ENCODE data around the gene FGFBP2. TPM values are rescaled to one million over a fixed set of nuclear protein-coding genes. Genes with fewer than 3 reads are reported as not detected.

The FGFBP2 gene, protein sequence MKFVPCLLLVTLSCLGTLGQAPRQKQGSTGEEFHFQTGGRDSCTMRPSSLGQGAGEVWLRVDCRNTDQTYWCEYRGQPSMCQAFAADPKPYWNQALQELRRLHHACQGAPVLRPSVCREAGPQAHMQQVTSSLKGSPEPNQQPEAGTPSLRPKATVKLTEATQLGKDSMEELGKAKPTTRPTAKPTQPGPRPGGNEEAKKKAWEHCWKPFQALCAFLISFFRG
- total RNA-seq (0.74 TPM), polyA plus RNA-seq (2.4 TPM)

DNA sequence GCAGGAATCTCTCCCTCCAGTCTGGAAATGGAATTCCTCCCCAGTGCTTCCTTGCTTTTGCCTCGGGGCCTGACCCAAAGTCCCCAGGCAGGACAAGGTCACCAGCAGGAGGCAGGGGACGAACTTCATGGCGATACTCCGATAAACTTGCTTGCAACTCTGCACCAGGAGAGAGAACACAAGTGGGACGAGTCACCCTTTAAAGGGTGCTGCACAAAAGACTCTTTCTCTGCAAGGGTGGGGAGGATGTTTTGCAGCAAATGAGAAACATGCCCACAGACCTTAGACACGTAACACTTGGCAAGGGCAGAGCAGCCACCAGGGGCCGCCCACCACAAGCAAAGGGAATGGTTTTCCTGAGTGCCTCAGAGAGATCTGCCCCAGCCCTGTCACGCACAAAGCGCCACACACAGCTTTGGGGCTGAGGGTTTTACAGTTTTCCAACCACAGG is at the start of gene FGFBP2:
FGFBP2 (minus strand) TSS at position 175 of the 451 bp plus-strand sequence; CDS start at position 129, 46 bp downstream.
- no peak within 1 kb of the TSS for H3K4me3 ChIP-seq (ENCODE audit: low read depth, low read length)
- no peak for DNase-seq (ENCODE audit: extremely low spot score)
- 41% methylated on average over 9 of the region's 9 CpGs for WGBS
- no peaks in the 10 kb centered on the region for H3K4me1 ChIP-seq (ENCODE audit: insufficient read depth)
- no peak within 1 kb of the TSS for H3K27ac ChIP-seq (ENCODE audit: low read depth)
- no peaks in the 10 kb centered on the region for H3K36me3 ChIP-seq (ENCODE audit: insufficient read depth)

DNA sequence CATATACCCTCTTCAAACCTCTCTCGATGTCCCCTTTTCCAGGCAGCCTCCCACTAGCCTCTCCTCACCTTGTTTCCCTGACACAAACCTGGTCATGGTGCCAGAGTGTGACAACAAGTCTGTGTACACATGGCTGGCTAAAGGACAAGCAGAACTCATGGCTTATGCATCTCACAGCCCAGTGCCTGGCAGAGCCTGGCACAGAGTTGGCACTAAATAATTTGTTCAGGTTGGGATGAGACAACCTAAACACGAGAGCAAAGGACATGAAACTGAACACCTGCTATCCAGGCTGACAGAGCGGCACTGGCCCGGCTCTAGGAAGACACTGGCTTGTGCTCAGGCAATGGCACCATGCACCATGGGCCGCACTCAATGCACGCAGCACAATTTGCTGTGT is 48.2 kb upstream of the FGFBP2 start:
- Histone ChIP-seq H3K4me3 (ENCODE audit: low read depth, low read length) (no peak overlapping the region), H3K36me3 (ENCODE audit: insufficient read depth) (no peaks in the 10 kb centered on the region), H3K4me1 (ENCODE audit: insufficient read depth) (no peaks in the 10 kb centered on the region), H3K27ac (ENCODE audit: low read depth) (no peak overlapping the region)
- no peak for DNase-seq (ENCODE audit: extremely low spot score)
- 90% methylated on average over 6 of the region's 6 CpGs for WGBS

DNA sequence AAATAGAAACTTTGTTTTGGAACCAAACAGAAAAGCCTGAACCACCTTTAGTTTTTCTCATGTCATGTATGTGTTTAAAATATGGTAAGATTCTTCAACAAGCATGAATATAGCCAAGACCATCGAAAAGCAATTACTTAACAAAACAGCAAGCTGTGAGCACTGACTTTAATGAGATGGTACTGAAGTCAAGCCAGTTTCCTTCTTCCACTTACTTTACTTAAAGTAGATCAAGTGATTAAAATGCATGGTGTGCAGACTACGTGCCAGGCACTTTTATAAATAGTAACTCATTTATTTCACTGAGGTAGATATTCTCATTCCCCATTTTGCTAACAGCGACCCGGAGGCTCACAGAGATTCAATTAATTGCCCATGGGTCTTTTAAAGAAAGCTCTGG is 46.2 kb upstream of the FGFBP2 start:
- Histone ChIP-seq H3K4me3 (ENCODE audit: low read depth, low read length) (no peak overlapping the region), H3K27ac (ENCODE audit: low read depth) (no peak overlapping the region), H3K4me1 (ENCODE audit: insufficient read depth) (no peaks in the 10 kb centered on the region), H3K36me3 (ENCODE audit: insufficient read depth) (no peaks in the 10 kb centered on the region)
- no peak for DNase-seq (ENCODE audit: extremely low spot score)
- WGBS = 87% methylated on average over 4 of the region's 4 CpGs

DNA sequence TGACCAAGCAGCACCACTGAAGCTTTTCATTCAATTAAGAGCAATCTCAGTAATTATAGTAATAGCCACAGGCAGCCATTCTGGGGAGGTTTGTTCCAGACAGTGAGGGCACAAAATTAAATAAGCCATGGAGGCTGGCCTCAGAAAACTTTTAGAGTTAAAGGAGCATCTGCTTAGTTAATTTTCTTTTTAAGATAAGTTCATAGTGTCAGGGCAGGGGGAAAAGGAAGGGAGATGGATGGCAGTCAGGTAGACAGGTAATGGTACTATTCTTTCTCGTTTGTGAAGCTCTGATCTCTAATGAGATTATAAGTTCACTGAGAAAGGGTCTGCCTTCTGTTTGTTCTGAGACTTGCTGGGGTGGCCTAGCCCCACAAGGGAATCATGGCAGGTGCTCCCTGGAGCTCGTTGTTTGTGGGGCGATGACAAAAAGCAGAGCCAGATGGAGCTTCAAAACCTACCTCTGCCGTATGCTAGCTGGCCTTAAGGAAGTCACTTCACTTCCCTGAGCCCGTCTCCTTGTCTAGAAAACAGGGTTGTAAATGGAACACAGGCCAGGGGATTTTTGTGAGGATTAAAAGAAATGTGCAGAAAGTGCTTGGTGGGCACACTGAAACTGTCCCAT is 44.6 kb upstream of the FGFBP2 start:
- 74% methylated on average over 5 of the region's 5 CpGs for WGBS
- Histone ChIP-seq H3K36me3 (ENCODE audit: insufficient read depth) (no peaks in the 10 kb centered on the region), H3K4me3 (ENCODE audit: low read depth, low read length) (no peak overlapping the region), H3K4me1 (ENCODE audit: insufficient read depth) (no peaks in the 10 kb centered on the region), H3K27ac (ENCODE audit: low read depth) (no peak overlapping the region)
- no peak for DNase-seq (ENCODE audit: extremely low spot score)

DNA sequence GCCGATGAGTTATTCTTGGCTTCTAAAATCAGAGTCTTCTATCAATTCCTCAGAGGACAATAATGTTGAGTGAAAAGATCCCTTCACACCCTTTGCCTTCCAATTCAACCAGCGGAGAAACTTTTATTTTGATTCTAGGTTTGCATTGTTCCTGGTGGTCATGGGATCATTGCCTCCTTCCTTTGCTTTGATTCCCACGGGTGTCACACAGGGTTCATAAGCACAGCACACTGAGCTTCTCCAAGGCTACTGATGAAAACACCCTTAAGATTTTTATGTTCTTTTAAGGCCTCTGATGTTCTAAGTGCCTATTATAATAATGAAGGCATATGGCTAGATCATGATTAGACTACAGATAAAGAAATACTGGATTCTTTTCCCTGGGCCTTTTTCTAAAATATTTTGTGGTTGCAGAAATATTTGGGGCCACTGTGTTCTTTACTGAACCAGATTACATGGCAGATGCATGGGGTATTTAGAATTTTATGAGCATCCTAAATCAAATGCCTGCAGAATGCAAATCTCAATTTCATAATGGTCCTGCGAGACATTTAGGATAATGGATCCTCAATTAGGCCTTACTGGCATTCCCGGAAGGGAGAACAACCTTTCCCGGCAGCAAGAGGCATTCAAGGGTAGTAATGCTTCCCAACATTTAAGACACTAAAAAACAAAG is 43.9 kb upstream of the FGFBP2 start:
- Histone ChIP-seq H3K27ac (ENCODE audit: low read depth) (no peak overlapping the region), H3K36me3 (ENCODE audit: insufficient read depth) (no peaks in the 10 kb centered on the region), H3K4me1 (ENCODE audit: insufficient read depth) (no peaks in the 10 kb centered on the region), H3K4me3 (ENCODE audit: low read depth, low read length) (no peak overlapping the region)
- no peak for DNase-seq (ENCODE audit: extremely low spot score)
- WGBS = 83% methylated on average over 6 of the region's 6 CpGs

DNA sequence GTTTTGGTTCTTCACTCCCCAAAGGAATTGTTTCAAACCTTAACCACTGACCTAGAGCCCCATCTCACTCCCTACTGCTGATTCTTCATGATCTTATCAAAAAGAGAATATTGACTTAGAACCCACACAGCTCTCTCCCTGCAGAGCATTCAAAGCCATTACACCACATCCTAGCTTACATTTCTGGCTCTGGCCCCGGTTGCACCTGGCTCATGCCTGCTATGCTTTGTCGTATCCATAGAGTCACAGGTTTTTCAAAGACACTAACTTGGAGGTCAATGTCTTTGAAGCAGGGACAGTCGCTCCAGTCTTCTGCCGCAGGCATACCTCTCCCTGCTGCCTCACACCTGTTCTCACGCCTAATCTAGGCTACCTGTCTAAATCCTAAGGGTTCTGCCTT is 42.7 kb upstream of the FGFBP2 start:
- WGBS = 90% methylated on average over 5 of the region's 5 CpGs
- Histone ChIP-seq H3K27ac (ENCODE audit: low read depth) (no peak overlapping the region), H3K4me3 (ENCODE audit: low read depth, low read length) (no peak overlapping the region), H3K4me1 (ENCODE audit: insufficient read depth) (no peaks in the 10 kb centered on the region), H3K36me3 (ENCODE audit: insufficient read depth) (no peaks in the 10 kb centered on the region)
- DNase-seq (ENCODE audit: extremely low spot score) = no peak

DNA sequence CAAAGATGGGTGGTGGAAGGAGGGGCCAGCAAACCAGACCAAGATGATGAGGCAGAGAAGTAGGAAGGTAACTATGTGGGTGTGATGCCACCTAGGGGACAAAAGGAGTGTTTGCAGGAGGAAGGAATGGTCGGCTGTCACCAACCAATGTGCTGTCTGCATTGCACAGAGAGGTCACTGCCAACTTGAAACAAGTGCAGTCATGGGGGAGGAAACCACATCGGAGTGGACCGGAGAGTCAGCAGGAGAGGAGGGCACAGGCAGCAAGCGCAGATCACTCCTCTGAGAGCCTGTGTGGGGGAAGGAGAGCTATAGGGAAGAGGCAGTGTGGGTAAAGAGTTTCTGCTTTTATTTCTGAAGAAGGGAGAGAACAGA is 38.5 kb upstream of the FGFBP2 start:
- peak; percentile 26 for DNase-seq (ENCODE audit: extremely low spot score)
- Histone ChIP-seq H3K4me3 (ENCODE audit: low read depth, low read length) (no peak overlapping the region), H3K27ac (ENCODE audit: low read depth) (no peak overlapping the region), H3K36me3 (ENCODE audit: insufficient read depth) (no peaks in the 10 kb centered on the region), H3K4me1 (ENCODE audit: insufficient read depth) (no peaks in the 10 kb centered on the region)
- 9% methylated on average over 4 of the region's 4 CpGs for WGBS

DNA sequence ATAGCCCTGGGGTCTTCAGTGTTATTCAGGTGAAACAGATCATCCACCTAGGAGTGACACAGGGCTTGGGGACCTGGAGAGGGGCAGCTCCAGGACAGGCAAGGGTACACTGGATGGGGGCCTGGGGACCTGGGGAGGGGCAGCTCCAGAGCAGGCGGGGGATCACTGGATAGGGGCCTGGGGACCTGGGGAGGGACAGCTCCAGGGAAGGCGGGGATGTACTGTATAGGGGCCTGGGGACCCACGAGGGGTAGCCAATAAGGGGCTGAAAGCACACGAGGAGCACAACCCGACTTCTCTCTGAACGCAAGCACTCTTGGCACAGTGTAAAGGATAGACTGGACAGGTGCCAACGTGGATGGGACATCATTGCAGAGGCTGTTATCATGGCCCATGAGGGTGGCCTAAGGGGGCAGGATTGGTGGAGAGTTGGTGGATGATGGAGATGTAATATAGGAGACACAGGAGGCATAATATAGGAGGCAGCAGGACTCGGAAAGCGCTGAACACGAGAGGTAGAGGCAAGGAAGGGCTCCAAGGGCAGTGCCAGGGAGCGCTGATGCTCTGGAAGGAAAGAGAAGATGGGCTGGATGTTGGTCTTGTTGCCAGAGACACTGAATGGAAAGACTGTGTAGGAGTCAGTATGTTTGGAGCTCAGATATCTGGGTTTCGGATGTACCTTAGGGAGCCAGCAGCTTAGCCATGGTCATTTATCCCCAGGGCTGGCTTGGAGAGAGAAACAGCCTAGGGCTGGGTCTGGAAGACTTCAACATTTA is 37.9 kb upstream of the FGFBP2 start:
- Histone ChIP-seq H3K27ac (ENCODE audit: low read depth) (no peak overlapping the region), H3K36me3 (ENCODE audit: insufficient read depth) (no peaks in the 10 kb centered on the region), H3K4me3 (ENCODE audit: low read depth, low read length) (no peak overlapping the region), H3K4me1 (ENCODE audit: insufficient read depth) (no peaks in the 10 kb centered on the region)
- no peak for DNase-seq (ENCODE audit: extremely low spot score)
- 66% methylated on average over 12 of the region's 12 CpGs for WGBS

DNA sequence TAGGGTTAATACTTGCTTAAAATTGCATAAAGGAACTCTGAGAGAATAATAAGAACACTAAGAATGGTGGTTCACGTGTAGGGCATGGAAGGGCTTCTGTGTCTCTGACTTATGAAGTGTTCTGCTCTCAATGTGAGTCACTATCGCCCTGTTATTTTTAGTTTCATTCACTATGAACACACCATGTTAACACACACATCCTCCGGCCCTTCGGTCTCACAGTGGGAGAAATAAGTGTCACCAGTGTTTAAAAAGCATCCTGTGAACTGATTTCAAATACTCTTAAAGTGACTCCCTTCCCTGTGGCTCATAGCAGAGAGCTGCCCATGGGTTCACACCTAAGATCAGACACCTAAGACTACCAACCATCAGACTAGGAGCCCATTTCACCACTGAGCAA is 33.8 kb upstream of the FGFBP2 start:
- Histone ChIP-seq H3K4me3 (ENCODE audit: low read depth, low read length) (no peak overlapping the region), H3K27ac (ENCODE audit: low read depth) (no peak overlapping the region), H3K36me3 (ENCODE audit: insufficient read depth) (no peaks in the 10 kb centered on the region), H3K4me1 (ENCODE audit: insufficient read depth) (no peaks in the 10 kb centered on the region)
- no peak for DNase-seq (ENCODE audit: extremely low spot score)
- 77% methylated on average over 4 of the region's 4 CpGs for WGBS

DNA sequence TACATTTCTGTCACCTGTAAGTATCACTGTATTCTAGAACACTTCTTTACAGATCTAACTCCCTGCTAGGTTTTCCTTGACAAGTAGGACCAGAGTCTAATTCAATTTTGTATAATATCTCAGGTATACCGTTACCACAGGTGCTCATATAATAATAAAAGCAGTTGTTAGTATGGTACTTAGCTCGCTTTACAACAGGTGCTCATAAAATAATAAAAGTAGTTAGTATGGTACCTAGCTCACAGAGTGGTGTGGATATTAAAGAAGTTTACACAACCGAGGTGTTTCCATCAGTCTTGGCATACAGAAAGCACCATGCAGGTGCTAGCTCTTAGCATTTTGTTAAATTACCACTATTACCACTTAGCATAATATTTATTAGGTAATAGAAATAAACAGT is 32.9 kb upstream of the FGFBP2 start:
- no peak for DNase-seq (ENCODE audit: extremely low spot score)
- H3K4me3 ChIP-seq (ENCODE audit: low read depth, low read length) = no peak overlapping the region
- H3K36me3 ChIP-seq (ENCODE audit: insufficient read depth) = no peaks in the 10 kb centered on the region
- H3K4me1 ChIP-seq (ENCODE audit: insufficient read depth) = no peaks in the 10 kb centered on the region
- no peak overlapping the region for H3K27ac ChIP-seq (ENCODE audit: low read depth)
- 97% methylated on average over 3 of the region's 3 CpGs for WGBS

DNA sequence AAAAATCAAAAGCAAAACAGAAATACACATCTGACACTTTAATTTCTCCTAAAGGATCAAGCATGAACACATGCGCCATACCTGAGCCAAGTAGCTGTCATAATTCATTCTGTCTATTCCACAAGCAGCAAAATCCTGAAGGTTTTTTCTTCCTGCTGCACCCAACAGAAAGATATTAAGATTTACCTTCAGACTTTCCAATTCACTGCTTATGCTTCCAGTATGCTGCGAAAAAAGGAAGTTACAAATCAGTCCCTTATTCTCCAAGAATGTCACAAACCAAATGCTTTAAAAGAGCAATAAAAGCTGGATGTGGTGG is 29.2 kb upstream of the FGFBP2 start:
- WGBS = 75% methylated on average over 2 of the region's 2 CpGs
- H3K4me3 ChIP-seq (ENCODE audit: low read depth, low read length) = no peak overlapping the region
- no peaks in the 10 kb centered on the region for H3K36me3 ChIP-seq (ENCODE audit: insufficient read depth)
- H3K4me1 ChIP-seq (ENCODE audit: insufficient read depth) = no peaks in the 10 kb centered on the region
- H3K27ac ChIP-seq (ENCODE audit: low read depth) = no peak overlapping the region
- no peak for DNase-seq (ENCODE audit: extremely low spot score)

DNA sequence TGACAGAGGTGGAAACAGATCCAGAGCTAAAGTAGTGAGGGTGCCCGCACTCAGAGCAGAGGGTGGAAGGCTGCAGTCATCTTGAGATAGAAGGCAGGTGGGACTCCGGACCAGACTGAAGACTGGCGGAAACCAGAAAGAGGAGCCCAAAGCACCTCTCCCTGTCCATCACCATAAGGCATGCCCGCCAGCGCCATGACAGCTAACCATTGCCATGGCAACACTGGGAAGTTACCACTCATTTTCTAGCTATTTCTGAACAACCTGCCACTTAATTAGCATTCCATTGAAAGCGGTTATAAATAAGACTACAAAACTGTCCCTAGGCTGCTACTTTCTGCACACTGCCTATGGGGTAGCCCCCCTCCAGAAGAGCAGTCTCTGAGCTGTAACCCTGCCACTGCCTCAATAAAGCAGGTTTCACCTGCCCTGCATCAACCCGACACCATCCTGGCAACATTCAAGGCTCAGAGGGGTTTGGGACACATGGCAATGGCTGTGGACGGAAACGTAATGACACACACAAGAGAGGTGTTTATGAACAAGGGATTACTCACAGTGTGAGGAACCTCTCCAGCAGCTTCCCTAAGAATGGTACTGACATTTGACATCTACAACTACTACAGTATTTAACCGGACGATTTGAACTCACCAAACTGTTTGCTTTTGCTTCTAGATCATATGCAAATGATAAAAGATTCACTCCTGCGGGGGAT is 27.8 kb upstream of the FGFBP2 start:
- WGBS = 73% methylated on average over 12 of the region's 12 CpGs
- H3K4me3 ChIP-seq (ENCODE audit: low read depth, low read length) = no peak overlapping the region
- H3K4me1 ChIP-seq (ENCODE audit: insufficient read depth) = no peaks in the 10 kb centered on the region
- no peaks in the 10 kb centered on the region for H3K36me3 ChIP-seq (ENCODE audit: insufficient read depth)
- no peak for DNase-seq (ENCODE audit: extremely low spot score)
- no peak overlapping the region for H3K27ac ChIP-seq (ENCODE audit: low read depth)

DNA sequence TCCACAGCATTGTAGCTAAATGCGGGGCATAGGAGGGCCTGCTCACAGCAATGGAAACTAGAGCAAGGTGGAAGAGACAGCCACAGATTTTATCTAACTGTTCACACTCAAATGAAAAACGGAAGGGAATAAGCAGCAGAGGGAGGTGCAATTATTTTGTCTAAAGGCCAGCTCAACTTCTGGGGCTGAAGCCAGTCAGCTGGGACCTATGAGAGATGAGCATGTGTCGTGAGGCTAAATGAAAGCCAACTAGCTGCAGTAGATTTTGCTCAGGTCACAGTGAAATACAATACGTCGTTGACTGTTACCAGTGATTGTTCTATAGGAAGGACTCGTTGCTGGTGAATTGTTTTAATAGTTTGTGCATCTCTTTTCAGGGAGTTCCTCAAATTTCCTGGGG is 26.4 kb upstream of the FGFBP2 start:
- no peak for DNase-seq (ENCODE audit: extremely low spot score)
- 72% methylated on average over 6 of the region's 6 CpGs for WGBS
- Histone ChIP-seq H3K36me3 (ENCODE audit: insufficient read depth) (no peaks in the 10 kb centered on the region), H3K4me3 (ENCODE audit: low read depth, low read length) (no peak overlapping the region), H3K4me1 (ENCODE audit: insufficient read depth) (no peaks in the 10 kb centered on the region), H3K27ac (ENCODE audit: low read depth) (no peak overlapping the region)

Data from urinary bladder (tissue), 4 donors.